ENCODE data around the gene EPHB3. TPM values are rescaled to one million over a fixed set of nuclear protein-coding genes. Genes with fewer than 3 reads are reported as not detected.
"Not testable (repeated sequence)": the region's sequence is repeated elsewhere in the genome, so short reads cannot be mapped to it uniquely, and the experiment has no call there.

EPHB3 gene
- total RNA-seq, 2 experiments from 2014 or later = 0.25 TPM; not detected in 1

DNA sequence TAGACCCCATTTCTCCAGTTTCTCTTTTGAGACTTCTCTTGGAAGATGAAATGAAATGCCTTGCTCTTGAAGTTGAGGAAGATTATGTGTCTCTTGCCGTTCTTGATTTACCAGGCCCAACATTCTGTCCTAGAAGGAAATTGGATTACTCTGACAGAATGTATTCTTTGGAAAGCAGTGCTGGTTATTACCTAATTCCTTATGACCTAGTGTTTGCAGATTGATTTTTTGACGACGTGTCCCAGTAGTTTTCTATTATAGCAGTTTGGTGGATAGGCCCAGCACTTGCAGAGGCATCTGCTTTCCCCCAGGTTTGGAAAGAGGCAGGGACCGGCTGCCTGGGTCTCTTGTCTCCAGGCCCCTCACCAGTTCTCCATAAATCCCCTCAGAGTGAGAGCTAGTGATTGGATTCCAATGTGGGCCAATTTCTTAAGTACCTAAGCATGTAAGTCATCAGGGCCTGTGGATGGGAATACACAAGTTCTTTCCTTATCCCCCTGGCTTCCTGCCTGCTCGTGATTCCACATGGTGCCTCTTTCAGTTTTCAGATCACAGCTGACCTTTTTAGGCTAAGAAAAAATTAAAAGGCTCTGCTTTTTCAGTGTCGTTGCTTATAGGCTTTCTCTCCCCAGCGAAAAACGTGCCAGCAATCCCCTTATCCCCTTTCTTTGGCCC lies 50.2 kb downstream of the EPHB3 start:
- H3K9me3 Mint-ChIP-seq = no peaks in the 10 kb centered on the region
- H3K36me3 Mint-ChIP-seq = no peaks in the 10 kb centered on the region
- no peak overlapping the region for H3K4me3 Mint-ChIP-seq
- H3K4me1 Mint-ChIP-seq = peaks cover 8% of the 10 kb centered on the region
- POLR2A ChIA-PET = no interaction called here
- H3K27ac Mint-ChIP-seq = no peak overlapping the region
- peaks cover 7% of the 10 kb centered on the region for H3K27me3 Mint-ChIP-seq
- ATAC-seq (ENCODE audit: low read depth) = no peak
- DNase-seq = no peak

DNA sequence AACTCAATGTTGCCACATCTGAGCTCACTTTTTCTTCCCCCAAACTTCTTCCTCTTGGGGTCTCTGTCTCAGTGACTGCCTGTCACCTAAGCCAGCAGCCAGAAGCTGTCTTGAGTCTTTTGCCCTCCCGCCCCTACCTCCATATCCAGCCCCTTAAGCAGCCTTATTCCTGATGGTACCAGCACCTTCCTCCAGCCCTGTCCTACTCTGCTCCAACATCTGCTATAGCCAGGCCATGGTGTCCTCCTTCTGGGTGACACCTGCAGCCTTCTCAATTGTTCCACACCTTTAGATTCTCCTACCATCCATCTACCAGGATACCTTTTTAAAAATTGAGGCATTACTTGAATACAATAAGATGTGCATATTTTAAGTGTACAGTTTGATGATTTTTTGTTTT lies 53.8 kb downstream of the EPHB3 start:
- Mint-ChIP-seq H3K4me1 (peaks cover 7% of the 10 kb centered on the region), H3K9me3 (no peaks in the 10 kb centered on the region), H3K27me3 (peaks cover 11% of the 10 kb centered on the region), H3K27ac (no peak overlapping the region), H3K36me3 (no peaks in the 10 kb centered on the region), H3K4me3 (no peak overlapping the region)
- DNase-seq (no peak), ATAC-seq (ENCODE audit: low read depth) (no peak)
- POLR2A ChIA-PET = no interaction called here

DNA sequence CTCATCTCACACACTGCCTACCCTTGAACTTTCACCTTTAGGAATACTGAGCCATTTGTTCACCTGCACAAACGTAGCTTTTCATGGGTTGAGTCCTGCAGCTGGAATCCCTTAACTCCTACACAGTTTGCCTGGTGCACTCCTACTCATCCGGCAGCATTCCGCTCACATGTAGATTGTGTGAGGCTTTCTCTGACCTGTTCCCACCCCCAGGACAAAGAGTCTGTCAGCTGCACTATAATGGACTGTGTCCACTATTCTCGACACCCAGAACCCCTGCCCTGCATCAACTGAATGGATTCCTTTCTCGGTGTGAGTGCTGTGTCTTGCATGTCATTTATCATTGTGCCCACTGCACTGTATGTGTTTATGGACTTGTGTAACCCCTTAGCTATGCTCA lies 54.9 kb downstream of the EPHB3 start:
- no peak for ATAC-seq (ENCODE audit: low read depth)

DNA sequence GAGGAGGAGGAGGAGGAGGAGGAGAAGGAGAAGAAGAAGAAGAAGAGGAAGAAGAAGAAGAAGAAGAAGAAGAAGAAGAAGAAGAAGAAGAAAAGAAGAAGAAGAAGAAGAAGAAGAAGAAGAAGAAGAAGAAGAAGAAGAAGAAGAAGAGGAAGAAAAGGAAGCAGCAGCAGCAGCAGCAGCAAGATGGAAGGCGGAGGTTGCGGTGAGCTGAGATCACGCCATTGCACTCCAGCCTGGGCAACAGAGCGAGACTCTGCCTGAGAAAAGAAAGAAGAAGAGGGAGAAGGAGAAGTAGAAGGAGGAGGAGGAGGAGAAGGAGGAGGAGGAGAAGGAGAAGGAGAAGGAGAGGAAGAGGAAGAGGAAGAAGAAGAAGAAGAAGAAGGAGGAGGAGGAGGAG lies 55.7 kb downstream of the EPHB3 start:
- H3K36me3 Mint-ChIP-seq; H3K9me3 Mint-ChIP-seq; DNase-seq; H3K4me3 Mint-ChIP-seq; POLR2A ChIA-PET; ATAC-seq (ENCODE audit: low read depth); H3K27ac Mint-ChIP-seq; H3K4me1 Mint-ChIP-seq: not testable (repeated sequence)
- peaks cover 11% of the 10 kb centered on the region for H3K27me3 Mint-ChIP-seq

More for the DNA sequence above, 54.9 kb downstream of the EPHB3 start:
- Mint-ChIP-seq H3K4me3 (no peak overlapping the region), H3K27ac (no peak overlapping the region), H3K9me3 (no peaks in the 10 kb centered on the region), H3K4me1 (peaks cover 4% of the 10 kb centered on the region), H3K36me3 (no peaks in the 10 kb centered on the region), H3K27me3 (peaks cover 11% of the 10 kb centered on the region)
- POLR2A ChIA-PET = no interaction called here
- DNase-seq = no peak

GRCh38 chr3:184618811-184619210 lies 57.2 kb downstream of the EPHB3 start:
- no peak for DNase-seq
- no peak for ATAC-seq (ENCODE audit: low read depth)
- H3K36me3 Mint-ChIP-seq = no peaks in the 10 kb centered on the region
- POLR2A ChIA-PET = no interaction called here
- no peak overlapping the region for H3K4me3 Mint-ChIP-seq
- H3K27ac Mint-ChIP-seq = no peak overlapping the region
- H3K27me3 Mint-ChIP-seq = peaks cover 11% of the 10 kb centered on the region
- H3K4me1 Mint-ChIP-seq = peaks cover 4% of the 10 kb centered on the region
- no peaks in the 10 kb centered on the region for H3K9me3 Mint-ChIP-seq

- DNase-seq = no peak
- no peaks in the 10 kb centered on the region for H3K9me3 Mint-ChIP-seq
- no peaks in the 10 kb centered on the region for H3K36me3 Mint-ChIP-seq
- POLR2A ChIA-PET = no interaction called here
- H3K4me1 Mint-ChIP-seq = peaks cover 4% of the 10 kb centered on the region
- peaks cover 11% of the 10 kb centered on the region for H3K27me3 Mint-ChIP-seq
- no peak overlapping the region for H3K27ac Mint-ChIP-seq
- ATAC-seq (ENCODE audit: low read depth) = peak; percentile 72
- no peak overlapping the region for H3K4me3 Mint-ChIP-seq
Measured at GRCh38 chr3:184619369-184619768, 57.8 kb downstream of the EPHB3 start.

- Mint-ChIP-seq H3K27ac (no peak overlapping the region), H3K36me3 (no peaks in the 10 kb centered on the region), H3K4me1 (peaks cover 4% of the 10 kb centered on the region), H3K9me3 (no peaks in the 10 kb centered on the region), H3K27me3 (peaks cover 7% of the 10 kb centered on the region), H3K4me3 (no peak overlapping the region)
- DNase-seq = no peak
- POLR2A ChIA-PET = no interaction called here
- no peak for ATAC-seq (ENCODE audit: low read depth)
Measured at GRCh38 chr3:184619787-184620430, 58.3 kb downstream of the EPHB3 start.

- ATAC-seq (ENCODE audit: low read depth) = no peak
- Mint-ChIP-seq H3K4me3 (no peak overlapping the region), H3K9me3 (no peaks in the 10 kb centered on the region), H3K36me3 (no peaks in the 10 kb centered on the region), H3K27me3 (peaks cover 9% of the 10 kb centered on the region), H3K4me1 (peaks cover 4% of the 10 kb centered on the region), H3K27ac (no peak overlapping the region)
- POLR2A ChIA-PET = no interaction called here
- DNase-seq = no peak
Measured at GRCh38 chr3:184620475-184621119, 59.0 kb downstream of the EPHB3 start.

DNA sequence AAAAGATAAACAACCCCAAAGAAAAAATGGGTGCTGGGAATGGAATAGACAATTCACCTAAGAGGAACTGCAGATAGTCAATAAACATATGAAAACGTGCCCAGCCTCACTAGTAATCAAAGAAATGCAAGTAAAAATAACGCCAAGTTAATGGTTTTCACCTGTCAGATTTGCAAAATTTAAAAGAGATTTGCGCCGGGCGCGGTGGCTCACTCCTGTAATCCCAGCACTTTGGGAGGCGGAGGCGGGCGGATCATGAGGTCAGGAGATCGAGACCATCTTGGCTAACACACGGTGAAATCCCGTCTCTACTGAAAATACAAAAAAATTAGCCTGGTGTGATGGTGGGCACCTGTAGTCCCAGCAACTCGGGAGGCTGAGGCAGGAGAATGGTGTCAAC lies 60.6 kb downstream of the EPHB3 start:
- H3K4me1 Mint-ChIP-seq; H3K27ac Mint-ChIP-seq; H3K9me3 Mint-ChIP-seq; H3K4me3 Mint-ChIP-seq; H3K36me3 Mint-ChIP-seq; DNase-seq; POLR2A ChIA-PET; H3K27me3 Mint-ChIP-seq; ATAC-seq (ENCODE audit: low read depth): not testable (repeated sequence)

- POLR2A ChIA-PET = no interaction called here
- H3K36me3 Mint-ChIP-seq = no peaks in the 10 kb centered on the region
- ATAC-seq (ENCODE audit: low read depth) (no peak), DNase-seq (no peak)
- H3K27ac Mint-ChIP-seq = no peak overlapping the region
- no peak overlapping the region for H3K4me3 Mint-ChIP-seq
- H3K27me3 Mint-ChIP-seq = peaks cover 4% of the 10 kb centered on the region
- no peaks in the 10 kb centered on the region for H3K4me1 Mint-ChIP-seq
- no peaks in the 10 kb centered on the region for H3K9me3 Mint-ChIP-seq
Measured at GRCh38 chr3:184626923-184627322, 65.3 kb downstream of the EPHB3 start.

GRCh38 chr3:184629555-184630160 lies 68.1 kb downstream of the EPHB3 start:
- POLR2A ChIA-PET = no interaction called here
- no peaks in the 10 kb centered on the region for H3K9me3 Mint-ChIP-seq
- H3K27me3 Mint-ChIP-seq = peaks cover 4% of the 10 kb centered on the region
- H3K4me1 Mint-ChIP-seq = no peaks in the 10 kb centered on the region
- H3K27ac Mint-ChIP-seq = no peak overlapping the region
- DNase-seq (no peak), ATAC-seq (ENCODE audit: low read depth) (no peak)
- H3K4me3 Mint-ChIP-seq = no peak overlapping the region
- no peaks in the 10 kb centered on the region for H3K36me3 Mint-ChIP-seq

DNA sequence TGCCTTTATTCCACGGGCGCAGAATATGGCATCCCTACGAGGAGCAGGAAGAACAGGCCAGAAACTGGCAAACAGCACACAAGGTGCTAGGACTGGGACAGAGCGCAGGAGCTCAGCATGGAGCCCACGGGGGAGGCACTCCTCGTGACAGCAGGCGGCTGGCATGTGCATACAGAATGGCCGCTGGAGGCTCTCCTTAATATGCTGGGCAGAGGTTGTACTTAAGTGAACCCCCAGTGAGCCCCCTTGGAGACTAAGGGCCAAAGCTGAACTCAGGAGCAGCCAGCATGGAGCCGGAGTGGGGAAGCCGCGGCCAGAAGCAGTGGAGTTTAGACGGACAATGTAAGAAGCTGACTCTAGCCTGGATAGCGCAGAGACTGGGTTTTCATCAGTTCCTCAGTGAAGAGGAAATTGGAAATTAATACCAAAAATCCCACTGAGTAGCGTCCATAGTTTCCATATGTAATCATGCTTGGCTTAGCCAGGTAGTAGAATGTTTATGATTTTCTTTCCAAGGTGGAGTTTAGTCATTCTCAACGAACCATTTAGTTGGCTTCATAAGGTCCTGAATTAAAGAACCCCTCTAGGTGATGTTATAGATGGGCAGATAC lies 69.4 kb downstream of the EPHB3 start:
- POLR2A ChIA-PET = no interaction called here
- DNase-seq (no peak), ATAC-seq (ENCODE audit: low read depth) (no peak)
- no peaks in the 10 kb centered on the region for H3K27me3 Mint-ChIP-seq
- H3K27ac Mint-ChIP-seq = no peak overlapping the region
- no peaks in the 10 kb centered on the region for H3K9me3 Mint-ChIP-seq
- no peak overlapping the region for H3K4me3 Mint-ChIP-seq
- H3K36me3 Mint-ChIP-seq = no peaks in the 10 kb centered on the region
- no peaks in the 10 kb centered on the region for H3K4me1 Mint-ChIP-seq

GRCh38 chr3:184631472-184631861 lies 69.9 kb downstream of the EPHB3 start:
- no peaks in the 10 kb centered on the region for H3K36me3 Mint-ChIP-seq
- H3K27ac Mint-ChIP-seq = no peak overlapping the region
- no peak overlapping the region for H3K4me3 Mint-ChIP-seq
- DNase-seq (no peak), ATAC-seq (ENCODE audit: low read depth) (no peak)
- no peaks in the 10 kb centered on the region for H3K27me3 Mint-ChIP-seq
- POLR2A ChIA-PET = no interaction called here
- H3K4me1 Mint-ChIP-seq = no peaks in the 10 kb centered on the region
- no peaks in the 10 kb centered on the region for H3K9me3 Mint-ChIP-seq

All from activated naive CD8-positive, alpha-beta T cell treated with anti-CD3 and anti-CD28 coated beads, Interleukin-2, amount 10 ng/mL, durations not matched to agents 7 days and 5 days (primary cell).